ENCODE results near the gene PLA2G6. TPM values are rescaled to one million over a fixed set of nuclear protein-coding genes. Genes with fewer than 3 reads are reported as not detected.
A peak's percentile ranks its signal among the peaks of the same experiment; 100 is the strongest.

The PLA2G6 gene
- total RNA-seq, 1 experiment from 2014 or later: 18.7 TPM

GRCh38 chr22:38071421-38072321, 110.0 kb downstream of the PLA2G6 start:
- TF ChIP-seq CTCF (IDR thresholded peaks at IDR 0.05; ENCODE audit: insufficient read depth in 1 of 2, low read depth in 1 of 2, low read length in 1 of 2, severe bottlenecking in 1 of 2, unreplicated experiment in 1 of 2): no peak
- Mint-ChIP-seq H3K4me1 (ENCODE audit: low read depth, unreplicated experiment) (no peaks in the 10 kb centered on the region), H3K9me3 (ENCODE audit: unreplicated experiment) (no peaks in the 10 kb centered on the region), H3K4me3 (ENCODE audit: unreplicated experiment) (no peak overlapping the region), H3K36me3 (ENCODE audit: insufficient read depth, unreplicated experiment) (peaks cover 17% of the 10 kb centered on the region), H3K27me3 (ENCODE audit: insufficient read depth, unreplicated experiment) (no peaks in the 10 kb centered on the region), H3K27ac (ENCODE audit: unreplicated experiment) (no peak overlapping the region)
- POLR2A ChIA-PET: no interaction called here
- Histone ChIP-seq H3K9me3 (no peaks in the 10 kb centered on the region), H3K36me3 (ENCODE audit: control insufficient read depth, insufficient read depth, low read length) (peaks cover 4% of the 10 kb centered on the region), H3K4me3 (ENCODE audit: low read depth, low read length) (no peak overlapping the region), H3K4me1 (no peaks in the 10 kb centered on the region), H3K27me3 (replicated peaks; ENCODE audit: control insufficient read depth, insufficient read depth, low read length) (no peaks in the 10 kb centered on the region)
- CTCF ChIA-PET: interaction anchor here (1.1 kb wide), 1 partner anchor 20 kb away, joined by 3 read pairs; no protein-coding TSS in a partner anchor
- no peak for DNase-seq
- intact Hi-C loops (cut with micrococcal nuclease; ENCODE audit: unreplicated experiment): no loop called here
- no TSS peak for BruUV-seq (replicated peaks)

- Mint-ChIP-seq H3K4me1 (ENCODE audit: low read depth, unreplicated experiment) (no peaks in the 10 kb centered on the region), H3K27me3 (ENCODE audit: insufficient read depth, unreplicated experiment) (no peaks in the 10 kb centered on the region), H3K27ac (ENCODE audit: unreplicated experiment) (no peak overlapping the region), H3K36me3 (ENCODE audit: insufficient read depth, unreplicated experiment) (peaks cover 20% of the 10 kb centered on the region), H3K4me3 (ENCODE audit: unreplicated experiment) (no peak overlapping the region), H3K9me3 (ENCODE audit: unreplicated experiment) (no peaks in the 10 kb centered on the region)
- BruUV-seq (replicated peaks): no TSS peak
- TF ChIP-seq CTCF (IDR thresholded peaks at IDR 0.05; ENCODE audit: insufficient read depth in 1 of 2, low read depth in 1 of 2, low read length in 1 of 2, severe bottlenecking in 1 of 2, unreplicated experiment in 1 of 2): no peak
- no peak overlapping the region for H3K4me3 ChIP-seq (ENCODE audit: low read depth, low read length)
- H3K36me3 ChIP-seq (ENCODE audit: control insufficient read depth, insufficient read depth, low read length): peaks cover 4% of the 10 kb centered on the region
- no peaks in the 10 kb centered on the region for H3K9me3 ChIP-seq
- ChIA-PET POLR2A (no interaction called here), CTCF (no interaction called here)
- no peaks in the 10 kb centered on the region for H3K4me1 ChIP-seq
- intact Hi-C loops (cut with micrococcal nuclease; ENCODE audit: unreplicated experiment): no loop called here
- H3K27me3 ChIP-seq (replicated peaks; ENCODE audit: control insufficient read depth, insufficient read depth, low read length): no peaks in the 10 kb centered on the region
- DNase-seq: no peak
Observed at GRCh38 chr22:38070250-38070921, 111.2 kb downstream of the PLA2G6 start.

GRCh38 chr22:38069372-38070249, 112.0 kb downstream of the PLA2G6 start:
- Mint-ChIP-seq H3K9me3 (ENCODE audit: unreplicated experiment) (no peaks in the 10 kb centered on the region), H3K4me1 (ENCODE audit: low read depth, unreplicated experiment) (no peaks in the 10 kb centered on the region), H3K36me3 (ENCODE audit: insufficient read depth, unreplicated experiment) (peaks cover 20% of the 10 kb centered on the region), H3K27ac (ENCODE audit: unreplicated experiment) (no peak overlapping the region), H3K4me3 (ENCODE audit: unreplicated experiment) (no peak overlapping the region), H3K27me3 (ENCODE audit: insufficient read depth, unreplicated experiment) (no peaks in the 10 kb centered on the region)
- POLR2A ChIA-PET: no interaction called here
- BruUV-seq (replicated peaks): no TSS peak
- H3K4me3 ChIP-seq (ENCODE audit: low read depth, low read length): no peak overlapping the region
- no peaks in the 10 kb centered on the region for H3K27me3 ChIP-seq (replicated peaks; ENCODE audit: control insufficient read depth, insufficient read depth, low read length)
- H3K36me3 ChIP-seq (ENCODE audit: control insufficient read depth, insufficient read depth, low read length): peaks cover 4% of the 10 kb centered on the region
- intact Hi-C loops (cut with micrococcal nuclease; ENCODE audit: unreplicated experiment): no loop called here
- peak; percentile 11 to 33 for TF ChIP-seq CTCF (IDR thresholded peaks at IDR 0.05; ENCODE audit: insufficient read depth in 1 of 2, low read depth in 1 of 2, low read length in 1 of 2, severe bottlenecking in 1 of 2, unreplicated experiment in 1 of 2)
- DNase-seq: peak in 1 of 2 experiments; percentile 37
- CTCF ChIA-PET: no interaction called here
- H3K9me3 ChIP-seq: no peaks in the 10 kb centered on the region
- no peaks in the 10 kb centered on the region for H3K4me1 ChIP-seq

Measured in Caco-2 (cell line).